ENCODE data around the gene NRG4. TPM values are rescaled to one million over a fixed set of nuclear protein-coding genes. Genes with fewer than 3 reads are reported as not detected.

NRG4 gene
- total RNA-seq, 1 donor from 2014 or later = not detected

DNA sequence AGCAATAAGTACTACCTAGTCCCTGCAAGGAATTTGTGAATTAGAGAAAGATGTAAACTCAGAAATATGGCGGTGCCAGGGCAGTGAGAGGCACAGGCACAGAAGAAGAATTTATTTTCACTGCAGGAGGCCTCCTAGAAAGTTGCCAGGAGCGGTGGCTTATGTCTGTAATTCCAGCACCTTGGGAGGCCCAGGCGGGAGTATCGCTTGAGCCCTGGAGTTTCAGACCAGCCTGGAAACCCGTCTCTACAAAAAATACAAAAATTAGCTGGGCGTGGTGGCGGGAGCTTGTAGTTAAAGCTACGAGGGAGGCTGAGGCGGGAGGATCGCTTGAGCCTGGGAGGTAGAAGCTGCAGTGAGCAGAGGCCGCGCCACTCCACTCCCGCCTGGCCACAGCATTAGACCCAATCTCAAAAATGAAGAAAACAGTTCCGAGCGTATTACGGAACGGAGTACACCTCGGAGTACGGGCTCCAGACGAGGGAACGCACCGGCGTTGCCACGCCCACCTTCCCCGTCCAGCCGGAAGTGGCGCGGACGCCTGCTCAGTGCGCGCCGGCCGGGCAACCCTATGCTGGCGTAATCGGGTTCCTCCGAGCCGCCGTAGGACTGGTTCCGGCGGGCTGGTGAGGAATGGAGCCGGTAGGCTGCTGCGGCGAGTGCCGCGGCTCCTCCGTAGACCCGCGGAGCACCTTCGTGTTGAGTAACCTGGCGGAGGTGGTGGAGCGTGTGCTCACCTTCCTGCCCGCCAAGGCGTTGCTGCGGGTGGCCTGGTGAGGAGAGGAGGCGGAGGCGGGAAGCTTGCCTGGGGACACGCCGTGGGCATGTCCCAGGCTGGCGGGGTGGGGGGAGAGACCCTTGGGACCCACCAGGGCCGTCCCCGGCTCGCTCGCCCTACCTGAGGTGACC, 108.6 kb downstream of the NRG4 start, which contains the start of gene FBXO22:
TSS of gene FBXO22 (plus strand) at position 548 of the 909 bp plus-strand sequence. CDS start at position 634, 86 bp downstream.
- peak; percentile 63 for DNase-seq (ENCODE audit: low read depth)
- no peaks in the 10 kb centered on the region for H3K36me3 ChIP-seq (ENCODE audit: control insufficient read depth, insufficient read depth, low read length)

DNA sequence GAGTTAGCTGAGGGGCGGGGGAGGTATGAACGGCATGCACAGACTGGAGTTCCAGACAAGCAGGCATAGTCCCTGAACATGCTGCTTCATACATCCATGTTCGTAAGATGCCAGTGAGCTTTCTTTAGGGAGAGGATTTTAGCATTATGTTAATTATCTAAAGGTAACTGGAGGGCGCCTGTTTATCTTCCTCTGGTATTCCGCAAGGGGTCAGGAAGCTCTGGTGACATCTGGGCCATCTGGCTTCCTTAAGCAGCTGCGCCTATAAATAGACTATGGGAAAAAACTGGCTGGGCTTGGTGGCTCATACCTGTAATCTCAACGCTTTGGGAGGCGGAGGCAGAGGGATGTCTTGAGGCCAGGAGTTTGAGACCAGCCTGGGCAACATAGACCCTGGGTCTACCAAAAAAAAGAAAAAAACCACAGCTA, 110.1 kb downstream of the NRG4 start:
- H3K27me3 ChIP-seq (ENCODE audit: control insufficient read depth, insufficient read depth, low read length) = no peaks in the 10 kb centered on the region
- no peak for TF ChIP-seq CTCF (IDR thresholded peaks at IDR 0.05; ENCODE audit: insufficient read depth, low read length, poor library complexity, severe bottlenecking)
- H3K36me3 ChIP-seq (ENCODE audit: control insufficient read depth, insufficient read depth, low read length) = no peaks in the 10 kb centered on the region
- H3K4me3 ChIP-seq (ENCODE audit: low read depth, low read length) = no peak overlapping the region
- no peak for DNase-seq (ENCODE audit: low read depth)

More for the DNA sequence above, 108.6 kb downstream of the NRG4 start, which contains the start of gene FBXO22:
- Histone ChIP-seq H3K27me3 (ENCODE audit: control insufficient read depth, insufficient read depth, low read length) (no peaks in the 10 kb centered on the region), H3K4me3 (ENCODE audit: low read depth, low read length) (peak within 1 kb of the TSS; percentile 99)
- TF ChIP-seq CTCF (IDR thresholded peaks at IDR 0.05; ENCODE audit: insufficient read depth, low read length, poor library complexity, severe bottlenecking) = no peak

GRCh38 chr15:75900577-75900976, 111.6 kb downstream of the NRG4 start:
- no peak for TF ChIP-seq CTCF (IDR thresholded peaks at IDR 0.05; ENCODE audit: insufficient read depth, low read length, poor library complexity, severe bottlenecking)
- Histone ChIP-seq H3K36me3 (ENCODE audit: control insufficient read depth, insufficient read depth, low read length) (no peaks in the 10 kb centered on the region), H3K4me3 (ENCODE audit: low read depth, low read length) (no peak overlapping the region), H3K27me3 (ENCODE audit: control insufficient read depth, insufficient read depth, low read length) (no peaks in the 10 kb centered on the region)
- no peak for DNase-seq (ENCODE audit: low read depth)

DNA sequence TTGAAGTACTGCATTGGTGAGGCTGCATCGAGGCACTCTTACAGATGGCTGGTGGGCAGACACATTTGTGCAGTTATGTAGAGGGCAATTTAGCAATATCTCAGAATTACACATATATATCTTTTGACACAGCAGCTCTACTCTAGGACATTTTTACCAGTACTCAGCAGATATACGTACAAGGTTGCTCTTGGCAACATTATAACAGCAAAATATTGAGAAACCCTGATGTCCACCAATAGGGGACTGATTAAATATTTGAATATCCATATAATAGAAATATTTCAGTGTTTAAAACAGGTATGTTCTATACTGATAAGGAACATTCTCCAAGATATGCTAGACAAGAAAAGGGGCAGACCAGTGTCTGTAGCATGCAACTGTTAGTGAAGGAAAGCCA, 116.5 kb downstream of the NRG4 start:
- no peak for DNase-seq (ENCODE audit: low read depth)
- H3K27me3 ChIP-seq (ENCODE audit: control insufficient read depth, insufficient read depth, low read length) = no peaks in the 10 kb centered on the region
- no peak for TF ChIP-seq CTCF (IDR thresholded peaks at IDR 0.05; ENCODE audit: insufficient read depth, low read length, poor library complexity, severe bottlenecking)
- H3K4me3 ChIP-seq (ENCODE audit: low read depth, low read length) = no peak overlapping the region
- no peaks in the 10 kb centered on the region for H3K36me3 ChIP-seq (ENCODE audit: control insufficient read depth, insufficient read depth, low read length)

GRCh38 chr15:75891895-75892294, 120.3 kb downstream of the NRG4 start:
- Histone ChIP-seq H3K27me3 (ENCODE audit: control insufficient read depth, insufficient read depth, low read length) (no peaks in the 10 kb centered on the region), H3K4me3 (ENCODE audit: low read depth, low read length) (no peak overlapping the region), H3K36me3 (ENCODE audit: control insufficient read depth, insufficient read depth, low read length) (no peaks in the 10 kb centered on the region)
- DNase-seq (ENCODE audit: low read depth) = peak; percentile 60
- no peak for TF ChIP-seq CTCF (IDR thresholded peaks at IDR 0.05; ENCODE audit: insufficient read depth, low read length, poor library complexity, severe bottlenecking)

Other genes with a start within 250 kb of the NRG4 start
- 39.3 and 43.0 TPM in 2 replicates for gene UBE2Q2, start 169.0 kb downstream of the NRG4 start, total RNA-seq
- 25.1 and 33.4 TPM in 2 replicates for gene FBXO22, start 108.5 kb downstream of the NRG4 start, total RNA-seq
- gene TMEM266, start 47.6 kb upstream of the NRG4 start, total RNA-seq = 0.21 and 0.27 TPM in 2 replicates